ENCODE results near the gene HSD17B12.
"Not testable (repeated sequence)": the region's sequence is repeated elsewhere in the genome, so short reads cannot be mapped to it uniquely, and the experiment has no call there.

HSD17B12 gene

GRCh38 chr11:43748095-43748494 is 67.6 kb downstream of the HSD17B12 start:
- DNase-seq: no peak

- DNase-seq: no peak
These were observed 71.2 kb downstream of the HSD17B12 start for GRCh38 chr11:43751726-43752125.

GRCh38 chr11:43756575-43756974 is 76.0 kb downstream of the HSD17B12 start:
- DNase-seq: no peak

GRCh38 chr11:43758927-43759326 is 78.4 kb downstream of the HSD17B12 start:
- DNase-seq: no peak

- DNase-seq: no peak
These were observed 80.4 kb downstream of the HSD17B12 start for GRCh38 chr11:43760902-43761301.

- no peak for DNase-seq
These were observed 84.7 kb downstream of the HSD17B12 start for GRCh38 chr11:43765194-43765593.

GRCh38 chr11:43768654-43769053 is 88.1 kb downstream of the HSD17B12 start:
- not testable (repeated sequence) for DNase-seq

GRCh38 chr11:43770173-43770572 is 89.6 kb downstream of the HSD17B12 start:
- DNase-seq: no peak

GRCh38 chr11:43772733-43773132 is 92.2 kb downstream of the HSD17B12 start:
- no peak for DNase-seq

GRCh38 chr11:43774786-43775185 is 94.2 kb downstream of the HSD17B12 start:
- no peak for DNase-seq

- no peak for DNase-seq
These were observed 98.8 kb downstream of the HSD17B12 start for GRCh38 chr11:43779306-43779705.

GRCh38 chr11:43784301-43784700 is 103.8 kb downstream of the HSD17B12 start:
- no peak for DNase-seq

- no peak for DNase-seq
These were observed 104.3 kb downstream of the HSD17B12 start for GRCh38 chr11:43784866-43785265.

GRCh38 chr11:43785318-43785717 is 104.8 kb downstream of the HSD17B12 start:
- DNase-seq: no peak

GRCh38 chr11:43786016-43786415 is 105.5 kb downstream of the HSD17B12 start:
- no peak for DNase-seq

- DNase-seq: no peak
These were observed 107.3 kb downstream of the HSD17B12 start for GRCh38 chr11:43787824-43788223.

- DNase-seq: peak; percentile 62
These were observed 107.9 kb downstream of the HSD17B12 start for GRCh38 chr11:43788421-43788820.

- no peak for DNase-seq
These were observed 109.3 kb downstream of the HSD17B12 start for GRCh38 chr11:43789700-43790443.

- DNase-seq: no peak
These were observed 109.9 kb downstream of the HSD17B12 start for GRCh38 chr11:43790444-43790794.

GRCh38 chr11:43797337-43797736 is 116.8 kb downstream of the HSD17B12 start:
- DNase-seq: no peak

GRCh38 chr11:43797866-43798265 is 117.3 kb downstream of the HSD17B12 start:
- DNase-seq: no peak

GRCh38 chr11:43802509-43802908 is 122.0 kb downstream of the HSD17B12 start:
- DNase-seq: no peak

GRCh38 chr11:43803766-43804165 is 123.2 kb downstream of the HSD17B12 start:
- no peak for DNase-seq

- DNase-seq: no peak
These were observed 126.4 kb downstream of the HSD17B12 start for GRCh38 chr11:43806976-43807375.

GRCh38 chr11:43810929-43811596 is 130.5 kb downstream of the HSD17B12 start:
- DNase-seq: no peak
